Measurements from ENCODE around the gene KRTAP10-4.

DNA sequence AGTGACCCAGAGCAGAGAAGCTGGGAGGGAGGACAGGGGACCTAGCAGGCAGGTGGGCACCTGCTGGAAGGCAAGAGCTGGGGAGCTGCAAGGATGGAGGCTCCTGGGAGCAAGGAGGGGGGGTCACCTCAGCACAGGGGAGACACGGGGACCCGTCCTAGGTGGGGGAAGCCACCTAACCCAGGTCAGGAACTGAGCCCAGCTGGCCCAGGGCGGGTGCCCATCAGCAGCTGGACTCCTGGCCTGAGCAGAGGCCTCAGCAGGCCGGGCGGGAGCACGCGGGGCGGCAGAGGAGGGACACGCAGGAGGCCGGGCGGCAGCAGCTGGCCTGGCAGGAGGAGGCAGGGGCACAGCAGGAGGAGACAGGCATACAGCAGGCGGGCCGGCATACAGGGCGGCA lies 34.5 kb upstream of the KRTAP10-4 start:
- TF ChIP-seq, protein P1, sequence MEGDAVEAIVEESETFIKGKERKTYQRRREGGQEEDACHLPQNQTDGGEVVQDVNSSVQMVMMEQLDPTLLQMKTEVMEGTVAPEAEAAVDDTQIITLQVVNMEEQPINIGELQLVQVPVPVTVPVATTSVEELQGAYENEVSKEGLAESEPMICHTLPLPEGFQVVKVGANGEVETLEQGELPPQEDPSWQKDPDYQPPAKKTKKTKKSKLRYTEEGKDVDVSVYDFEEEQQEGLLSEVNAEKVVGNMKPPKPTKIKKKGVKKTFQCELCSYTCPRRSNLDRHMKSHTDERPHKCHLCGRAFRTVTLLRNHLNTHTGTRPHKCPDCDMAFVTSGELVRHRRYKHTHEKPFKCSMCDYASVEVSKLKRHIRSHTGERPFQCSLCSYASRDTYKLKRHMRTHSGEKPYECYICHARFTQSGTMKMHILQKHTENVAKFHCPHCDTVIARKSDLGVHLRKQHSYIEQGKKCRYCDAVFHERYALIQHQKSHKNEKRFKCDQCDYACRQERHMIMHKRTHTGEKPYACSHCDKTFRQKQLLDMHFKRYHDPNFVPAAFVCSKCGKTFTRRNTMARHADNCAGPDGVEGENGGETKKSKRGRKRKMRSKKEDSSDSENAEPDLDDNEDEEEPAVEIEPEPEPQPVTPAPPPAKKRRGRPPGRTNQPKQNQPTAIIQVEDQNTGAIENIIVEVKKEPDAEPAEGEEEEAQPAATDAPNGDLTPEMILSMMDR (conservative IDR thresholded peaks at IDR 0.05), result no peak
- TF ChIP-seq EZH2 (IDR thresholded peaks at IDR 0.05; ENCODE audit: low read depth), result no peak
